ENCODE measurements around the gene PIK3R3. TPM values are rescaled to one million over a fixed set of nuclear protein-coding genes. Genes with fewer than 3 reads are reported as not detected.

PIK3R3 gene
- total and polyA plus RNA-seq, 9 of the 15 experiments (the other 6 are each of a cell fraction or from before 2014, with no cell fraction given): 1.4 to 7.7 (median 4.6) TPM

DNA sequence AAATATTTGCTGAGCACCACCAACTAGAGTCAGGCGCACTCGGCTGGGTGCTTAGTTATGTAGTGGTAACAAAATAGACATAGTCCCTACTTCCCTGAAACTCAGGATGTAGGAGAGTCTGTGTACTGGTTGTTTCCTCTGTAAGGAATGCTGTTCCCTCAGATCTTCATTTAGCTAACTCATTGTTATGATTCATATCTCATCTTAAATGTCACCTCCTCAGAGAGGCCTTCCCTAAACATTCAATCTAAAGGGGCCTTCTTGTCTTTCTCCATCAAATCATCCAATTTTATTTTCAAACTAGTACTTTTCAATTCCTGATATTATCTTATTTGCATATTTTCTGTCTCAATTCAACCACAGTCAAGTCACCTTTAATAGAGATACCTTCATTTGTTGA, 132.9 kb downstream of the PIK3R3 start (continued):
- TF ChIP-seq, protein P1, sequence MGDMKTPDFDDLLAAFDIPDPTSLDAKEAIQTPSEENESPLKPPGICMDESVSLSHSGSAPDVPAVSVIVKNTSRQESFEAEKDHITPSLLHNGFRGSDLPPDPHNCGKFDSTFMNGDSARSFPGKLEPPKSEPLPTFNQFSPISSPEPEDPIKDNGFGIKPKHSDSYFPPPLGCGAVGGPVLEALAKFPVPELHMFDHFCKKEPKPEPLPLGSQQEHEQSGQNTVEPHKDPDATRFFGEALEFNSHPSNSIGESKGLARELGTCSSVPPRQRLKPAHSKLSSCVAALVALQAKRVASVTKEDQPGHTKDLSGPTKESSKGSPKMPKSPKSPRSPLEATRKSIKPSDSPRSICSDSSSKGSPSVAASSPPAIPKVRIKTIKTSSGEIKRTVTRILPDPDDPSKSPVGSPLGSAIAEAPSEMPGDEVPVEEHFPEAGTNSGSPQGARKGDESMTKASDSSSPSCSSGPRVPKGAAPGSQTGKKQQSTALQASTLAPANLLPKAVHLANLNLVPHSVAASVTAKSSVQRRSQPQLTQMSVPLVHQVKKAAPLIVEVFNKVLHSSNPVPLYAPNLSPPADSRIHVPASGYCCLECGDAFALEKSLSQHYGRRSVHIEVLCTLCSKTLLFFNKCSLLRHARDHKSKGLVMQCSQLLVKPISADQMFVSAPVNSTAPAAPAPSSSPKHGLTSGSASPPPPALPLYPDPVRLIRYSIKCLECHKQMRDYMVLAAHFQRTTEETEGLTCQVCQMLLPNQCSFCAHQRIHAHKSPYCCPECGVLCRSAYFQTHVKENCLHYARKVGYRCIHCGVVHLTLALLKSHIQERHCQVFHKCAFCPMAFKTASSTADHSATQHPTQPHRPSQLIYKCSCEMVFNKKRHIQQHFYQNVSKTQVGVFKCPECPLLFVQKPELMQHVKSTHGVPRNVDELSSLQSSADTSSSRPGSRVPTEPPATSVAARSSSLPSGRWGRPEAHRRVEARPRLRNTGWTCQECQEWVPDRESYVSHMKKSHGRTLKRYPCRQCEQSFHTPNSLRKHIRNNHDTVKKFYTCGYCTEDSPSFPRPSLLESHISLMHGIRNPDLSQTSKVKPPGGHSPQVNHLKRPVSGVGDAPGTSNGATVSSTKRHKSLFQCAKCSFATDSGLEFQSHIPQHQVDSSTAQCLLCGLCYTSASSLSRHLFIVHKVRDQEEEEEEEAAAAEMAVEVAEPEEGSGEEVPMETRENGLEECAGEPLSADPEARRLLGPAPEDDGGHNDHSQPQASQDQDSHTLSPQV (IDR thresholded peaks at IDR 0.05): 0 out of 2 replicates have a peak, but pooled peaks have one; percentile 26
- TF ChIP-seq, protein P2, sequence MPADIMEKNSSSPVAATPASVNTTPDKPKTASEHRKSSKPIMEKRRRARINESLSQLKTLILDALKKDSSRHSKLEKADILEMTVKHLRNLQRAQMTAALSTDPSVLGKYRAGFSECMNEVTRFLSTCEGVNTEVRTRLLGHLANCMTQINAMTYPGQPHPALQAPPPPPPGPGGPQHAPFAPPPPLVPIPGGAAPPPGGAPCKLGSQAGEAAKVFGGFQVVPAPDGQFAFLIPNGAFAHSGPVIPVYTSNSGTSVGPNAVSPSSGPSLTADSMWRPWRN (IDR thresholded peaks at IDR 0.05; ENCODE audit: low read depth): no peak
- TF ChIP-seq RBM22 (IDR thresholded peaks at IDR 0.05; ENCODE audit: low read depth, low read length, poor library complexity, severe bottlenecking) (no peak), ZKSCAN8 (CRISPR knock-in tag; IDR thresholded peaks at IDR 0.05) (no peak), ARID1B (IDR thresholded peaks at IDR 0.05) (0 out of 2 replicates have a peak, but pooled peaks have one; percentile 15), ZNF316 (IDR thresholded peaks at IDR 0.05) (peak; percentile 40; the same call in 1 of the 2 replicates), ATF7 (IDR thresholded peaks at IDR 0.05) (0 out of 2 replicates have a peak, but pooled peaks have one; percentile 11), SRSF9 (IDR thresholded peaks at IDR 0.05; ENCODE audit: borderline replicate concordance, low read depth, low read length) (no peak)
- TF ChIP-seq, protein P3, sequence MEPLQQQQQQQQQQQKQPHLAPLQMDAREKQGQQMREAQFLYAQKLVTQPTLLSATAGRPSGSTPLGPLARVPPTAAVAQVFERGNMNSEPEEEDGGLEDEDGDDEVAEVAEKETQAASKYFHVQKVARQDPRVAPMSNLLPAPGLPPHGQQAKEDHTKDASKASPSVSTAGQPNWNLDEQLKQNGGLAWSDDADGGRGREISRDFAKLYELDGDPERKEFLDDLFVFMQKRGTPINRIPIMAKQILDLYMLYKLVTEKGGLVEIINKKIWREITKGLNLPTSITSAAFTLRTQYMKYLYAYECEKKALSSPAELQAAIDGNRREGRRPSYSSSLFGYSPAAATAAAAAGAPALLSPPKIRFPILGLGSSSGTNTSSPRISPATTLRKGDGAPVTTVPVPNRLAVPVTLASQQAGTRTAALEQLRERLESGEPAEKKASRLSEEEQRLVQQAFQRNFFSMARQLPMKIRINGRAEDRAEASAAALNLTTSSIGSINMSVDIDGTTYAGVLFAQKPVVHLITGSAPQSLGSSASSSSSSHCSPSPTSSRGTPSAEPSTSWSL (CRISPR knock-in tag; IDR thresholded peaks at IDR 0.05; ENCODE audit: borderline replicate concordance): no peak
- TF ChIP-seq, protein P4, sequence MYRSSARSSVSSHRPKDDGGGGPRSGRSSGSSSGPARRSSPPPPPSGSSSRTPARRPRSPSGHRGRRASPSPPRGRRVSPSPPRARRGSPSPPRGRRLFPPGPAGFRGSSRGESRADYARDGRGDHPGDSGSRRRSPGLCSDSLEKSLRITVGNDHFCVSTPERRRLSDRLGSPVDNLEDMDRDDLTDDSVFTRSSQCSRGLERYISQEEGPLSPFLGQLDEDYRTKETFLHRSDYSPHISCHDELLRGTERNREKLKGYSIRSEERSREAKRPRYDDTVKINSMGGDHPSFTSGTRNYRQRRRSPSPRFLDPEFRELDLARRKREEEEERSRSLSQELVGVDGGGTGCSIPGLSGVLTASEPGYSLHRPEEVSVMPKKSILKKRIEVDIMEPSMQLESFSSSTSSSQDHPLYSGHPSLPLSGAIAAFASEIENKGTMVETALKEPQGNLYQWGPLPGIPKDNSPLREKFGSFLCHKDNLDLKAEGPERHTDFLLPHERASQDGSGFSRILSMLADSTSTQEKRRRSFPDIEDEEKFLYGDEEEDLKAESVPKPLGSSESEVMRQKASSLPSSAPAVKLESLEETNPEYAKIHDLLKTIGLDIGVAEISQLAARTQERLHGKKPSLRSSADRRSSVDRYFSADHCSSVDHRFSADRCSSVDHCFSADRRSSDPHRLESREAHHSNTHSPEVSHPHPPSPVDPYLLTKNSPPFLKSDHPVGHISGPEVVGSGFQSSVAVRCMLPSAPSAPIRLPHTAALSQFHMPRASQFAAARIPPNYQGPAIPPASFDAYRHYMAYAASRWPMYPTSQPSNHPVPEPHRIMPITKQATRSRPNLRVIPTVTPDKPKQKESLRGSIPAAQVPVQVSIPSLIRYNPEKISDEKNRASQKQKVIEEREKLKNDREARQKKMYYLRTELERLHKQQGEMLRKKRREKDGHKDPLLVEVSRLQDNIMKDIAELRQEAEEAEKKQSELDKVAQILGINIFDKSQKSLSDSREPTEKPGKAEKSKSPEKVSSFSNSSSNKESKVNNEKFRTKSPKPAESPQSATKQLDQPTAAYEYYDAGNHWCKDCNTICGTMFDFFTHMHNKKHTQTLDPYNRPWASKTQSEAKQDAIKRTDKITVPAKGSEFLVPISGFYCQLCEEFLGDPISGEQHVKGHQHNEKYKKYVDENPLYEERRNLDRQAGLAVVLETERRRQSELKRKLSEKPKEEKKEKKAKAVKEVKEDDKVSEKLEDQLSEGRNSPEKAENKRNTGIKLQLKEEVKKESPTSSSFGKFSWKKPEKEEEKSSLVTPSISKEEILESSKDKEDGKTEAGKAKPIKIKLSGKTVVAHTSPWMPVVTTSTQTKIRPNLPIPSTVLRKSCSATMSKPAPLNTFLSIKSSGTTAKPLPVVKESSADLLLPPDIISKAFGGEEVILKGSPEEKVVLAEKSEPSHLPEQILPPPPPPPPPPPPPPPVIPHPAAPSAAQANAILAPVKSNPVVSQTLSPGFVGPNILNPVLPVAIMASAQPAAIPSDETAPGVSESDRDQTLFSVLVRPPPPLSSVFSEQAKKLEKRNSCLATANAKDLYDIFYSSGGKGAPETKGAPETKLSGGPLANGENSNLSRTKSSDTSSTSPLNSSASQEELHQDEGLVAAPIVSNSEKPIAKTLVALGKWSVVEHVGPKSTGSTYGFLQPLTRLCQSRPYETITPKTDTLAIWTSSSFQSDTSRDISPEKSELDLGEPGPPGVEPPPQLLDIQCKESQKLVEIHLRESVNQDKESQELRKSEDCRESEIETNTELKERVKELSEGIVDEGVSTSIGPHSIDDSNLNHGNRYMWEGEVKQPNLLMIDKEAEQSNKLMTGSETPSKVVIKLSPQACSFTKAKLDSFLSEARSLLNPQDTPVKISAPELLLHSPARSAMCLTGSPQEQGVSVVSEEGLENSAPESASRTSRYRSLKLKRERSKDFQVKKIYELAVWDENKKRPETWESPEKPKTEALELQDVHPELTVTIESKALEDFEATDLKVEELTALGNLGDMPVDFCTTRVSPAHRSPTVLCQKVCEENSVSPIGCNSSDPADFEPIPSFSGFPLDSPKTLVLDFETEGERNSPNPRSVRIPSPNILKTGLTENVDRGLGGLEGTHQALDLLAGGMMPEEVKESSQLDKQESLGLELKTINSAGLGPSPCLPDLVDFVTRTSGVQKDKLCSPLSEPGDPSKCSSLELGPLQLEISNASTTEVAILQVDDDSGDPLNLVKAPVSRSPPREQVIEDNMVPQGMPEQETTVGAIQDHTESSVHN (IDR thresholded peaks at IDR 0.05; ENCODE audit: borderline replicate concordance in 1 of 2, low read depth in 1 of 2): no peak

Measured in K562 (cell line).